NCI-H345 (cell line): ENCODE data around the gene TNPO2.
"Not testable (repeated sequence)": the region's sequence is repeated elsewhere in the genome, so short reads cannot be mapped to it uniquely, and the experiment has no call there.

Experiments used
- DNase-seq: peaks from one replicate; lab custom pipeline; 2025; lab: John Stamatoyannopoulos, UW

Gene TNPO2

DNA sequence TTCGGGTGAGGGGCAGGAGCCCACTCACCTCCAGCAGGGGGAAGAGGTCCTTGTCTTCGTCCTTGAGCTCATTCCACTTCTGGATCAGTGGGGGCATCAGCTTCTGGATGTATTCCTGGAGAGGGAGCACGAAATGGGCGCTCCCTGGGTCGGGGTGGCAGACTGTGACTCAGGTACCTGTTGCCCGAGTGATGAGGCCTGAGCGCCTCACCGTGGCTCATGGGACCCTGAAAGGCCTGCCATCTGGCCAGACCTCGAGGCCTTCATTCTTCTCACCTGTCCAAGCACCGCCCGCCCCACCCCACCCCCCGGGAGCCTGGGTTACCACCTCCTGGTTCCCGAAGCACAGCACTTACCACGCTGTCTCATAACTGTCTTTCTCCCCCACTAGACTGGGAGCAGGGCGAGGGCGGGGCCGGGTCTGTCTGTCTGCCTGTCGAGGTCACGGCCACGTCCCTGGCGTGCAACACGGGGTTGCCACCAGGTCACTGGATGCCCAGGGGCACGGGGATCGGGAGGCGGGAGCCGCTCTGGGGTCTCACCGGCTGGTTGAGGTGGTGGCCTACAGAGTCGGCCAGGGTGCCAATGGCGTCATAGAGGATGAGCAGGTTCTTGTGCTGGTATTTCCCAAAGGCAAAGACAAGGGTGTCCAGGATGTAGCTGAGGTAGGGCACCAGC lies 17.9 kb downstream of the TNPO2 start:
- no peak for DNase-seq

DNA sequence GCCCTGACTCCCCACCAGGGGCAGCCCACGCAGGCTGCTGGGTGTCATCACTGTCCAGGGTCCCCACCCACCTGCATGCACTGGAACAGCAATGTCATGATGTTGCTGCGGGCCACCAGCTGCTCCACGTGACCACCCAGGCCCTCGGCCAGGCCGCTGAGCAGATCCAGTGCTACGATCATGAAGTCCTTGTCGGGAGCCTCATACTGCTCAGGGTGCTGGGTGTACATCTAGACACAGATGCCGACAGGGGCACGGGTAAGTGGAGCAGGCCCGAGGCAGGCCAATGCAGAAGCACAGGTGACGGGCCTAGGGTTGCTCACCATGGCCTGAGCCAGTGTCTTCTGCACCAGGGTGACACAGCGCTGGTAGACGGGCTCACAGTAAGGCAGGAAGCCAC lies 18.6 kb downstream of the TNPO2 start:
- DNase-seq: no peak

DNA sequence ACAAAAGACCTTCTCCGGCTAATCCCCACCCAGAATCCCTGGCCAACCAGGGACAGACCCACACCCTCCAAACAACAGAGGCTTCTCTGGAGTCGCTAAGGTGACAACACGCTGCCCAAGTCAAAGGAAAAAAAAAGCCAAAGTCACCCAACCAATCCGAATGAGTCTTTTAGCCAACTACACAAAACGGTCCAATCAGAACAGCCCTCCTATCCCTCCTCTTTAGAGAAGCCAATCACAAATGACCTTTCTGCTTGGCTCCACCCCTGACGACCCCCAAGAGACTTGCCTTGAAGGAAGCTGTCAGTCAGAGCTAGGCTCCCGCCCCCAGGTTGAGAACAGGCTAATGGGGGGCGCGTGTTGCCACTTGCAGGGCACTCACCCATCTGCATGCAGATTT lies 20.7 kb downstream of the TNPO2 start:
- no peak for DNase-seq

DNA sequence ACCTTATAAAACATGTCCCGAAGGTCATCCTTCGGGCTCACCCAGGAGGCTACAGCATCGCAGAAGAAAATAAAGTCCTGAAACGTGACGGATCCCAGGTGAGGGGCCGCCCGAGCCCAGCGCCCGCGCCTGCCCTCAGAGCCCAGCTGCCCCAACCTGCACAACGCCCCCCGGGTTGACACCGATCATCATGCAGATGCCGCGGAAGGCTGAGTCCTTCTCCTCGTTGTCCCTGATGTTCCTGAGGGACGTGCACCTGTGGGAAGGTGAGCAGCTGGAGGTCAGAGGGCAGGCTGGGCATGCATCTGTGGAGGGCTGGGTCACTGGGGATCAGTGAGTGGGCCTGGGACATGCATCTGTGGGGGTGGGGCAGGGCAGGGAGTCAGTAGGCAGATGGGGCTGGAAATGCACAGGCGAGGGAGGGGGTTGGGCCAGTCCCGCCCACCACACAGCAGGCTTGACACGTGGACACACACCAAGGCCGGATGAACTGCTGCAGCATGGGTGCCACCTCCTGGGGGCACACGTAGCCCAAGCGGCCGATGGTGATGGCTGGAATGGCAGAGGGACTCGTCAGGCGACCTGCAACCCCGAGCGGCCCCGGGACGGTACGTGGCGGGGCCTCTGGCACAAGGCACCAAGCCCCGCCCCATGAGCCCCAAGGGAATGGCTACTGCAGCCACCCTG lies 22.0 kb downstream of the TNPO2 start:
- DNase-seq: no peak

DNA sequence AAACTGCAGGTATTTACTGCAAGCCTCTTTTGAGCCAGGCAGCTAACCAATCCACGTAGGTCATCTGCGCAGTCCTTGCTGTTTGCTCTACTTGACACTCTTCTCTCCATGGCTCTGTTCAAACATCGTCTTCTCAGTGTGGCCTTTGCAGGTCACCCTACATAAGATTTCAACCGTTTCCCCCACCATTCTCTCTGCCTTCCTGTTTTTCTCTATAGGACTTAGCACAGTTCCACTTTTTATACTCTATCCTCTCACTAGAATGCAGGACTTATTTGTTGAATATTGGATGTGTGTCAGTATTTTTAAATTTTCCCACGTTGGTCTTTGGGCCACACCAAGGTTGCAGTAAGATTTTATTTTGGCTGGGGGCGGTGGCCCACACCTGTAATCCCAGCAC lies 25.6 kb downstream of the TNPO2 start:
- DNase-seq: no peak

DNA sequence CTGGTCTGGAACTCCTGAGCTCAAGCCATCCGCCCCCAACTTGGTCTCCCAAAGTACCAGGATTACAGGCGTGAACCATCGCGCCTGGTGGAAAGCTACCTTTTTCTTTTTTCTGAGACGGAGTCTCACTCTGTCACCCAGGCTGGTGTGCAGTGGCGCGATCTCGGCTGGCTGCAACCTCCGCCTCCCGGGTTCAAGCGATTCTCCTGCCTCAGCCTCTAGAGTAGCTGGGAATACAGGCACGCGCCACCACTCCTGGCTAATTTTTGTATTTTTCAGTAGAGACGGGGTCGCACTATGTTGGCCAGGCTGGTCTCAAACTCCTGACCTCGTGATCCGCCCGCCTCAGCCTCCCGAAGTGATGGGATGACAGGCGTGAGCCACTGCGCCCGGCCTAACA lies 26.3 kb downstream of the TNPO2 start:
- DNase-seq: not testable (repeated sequence)

DNA sequence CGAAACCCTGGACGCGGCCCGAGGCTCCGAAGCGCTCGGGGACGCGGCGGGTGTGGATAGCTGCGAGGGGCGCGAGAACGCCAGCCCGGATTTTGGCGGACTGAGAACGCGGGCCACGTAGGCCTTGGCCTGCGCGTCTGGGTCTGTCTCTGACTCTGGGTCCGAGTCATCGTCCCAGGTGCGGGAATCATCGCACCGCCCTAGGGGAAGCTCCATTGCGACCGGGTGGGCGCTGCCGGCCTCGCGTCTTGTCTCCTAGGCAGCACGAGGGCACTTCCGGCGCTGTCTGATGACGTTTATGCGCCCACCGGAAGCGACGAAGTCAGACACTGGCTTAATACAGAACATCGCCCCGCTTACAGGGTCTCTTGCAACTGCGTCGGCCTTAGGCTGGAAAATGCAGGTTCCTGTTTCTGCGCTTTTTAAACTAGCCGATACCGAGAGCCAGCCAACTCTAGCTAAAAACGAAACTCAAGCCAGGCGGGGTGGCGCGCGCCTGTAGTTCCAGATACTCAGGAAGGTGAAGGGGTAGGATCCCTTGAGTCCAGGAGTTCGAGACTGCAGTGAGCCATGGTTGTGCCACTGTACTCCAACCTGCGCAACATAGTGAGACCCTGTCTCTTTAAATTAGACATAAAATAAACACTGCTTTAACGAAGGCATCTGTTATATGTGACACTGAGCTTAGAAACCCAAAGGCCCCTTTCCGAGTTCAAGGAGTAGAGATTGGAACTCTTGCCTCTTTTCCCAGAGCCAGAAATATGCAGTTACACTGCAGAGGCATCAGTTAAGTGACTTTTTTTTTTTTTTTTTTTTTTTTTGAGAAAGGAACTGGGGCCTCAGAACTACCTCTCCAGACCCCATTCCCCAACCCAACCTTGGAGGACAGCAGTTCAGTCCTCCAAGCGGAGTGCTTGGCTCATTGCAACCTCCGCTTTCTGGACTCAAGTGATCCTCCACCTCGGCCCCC lies 27.1 kb downstream of the TNPO2 start, which contains the start of gene FBXW9:
FBXW9 (minus strand) TSS at position 266 of the 970 bp plus-strand sequence; CDS start at position 216, 50 bp downstream.
- DNase-seq: peak; percentile 75

DNA sequence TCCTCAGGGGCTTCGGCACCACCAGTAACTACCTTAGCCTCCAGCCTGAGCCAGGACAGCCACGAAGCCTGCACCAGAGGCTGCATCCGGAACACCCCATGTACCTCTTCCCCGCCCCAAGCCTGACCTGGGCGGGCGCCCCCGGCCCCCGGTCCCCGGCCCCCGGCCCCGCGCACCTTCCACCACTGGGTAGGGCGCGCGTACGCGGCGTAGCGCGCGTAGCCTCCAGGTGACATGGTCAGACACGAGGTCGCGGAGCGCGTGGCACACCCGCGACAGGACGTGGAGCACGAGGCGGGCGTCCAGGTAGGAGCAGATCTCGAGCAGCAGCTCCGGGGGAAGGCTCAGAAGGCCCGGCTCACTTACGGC lies 27.8 kb downstream of the TNPO2 start:
- no peak for DNase-seq

DNA sequence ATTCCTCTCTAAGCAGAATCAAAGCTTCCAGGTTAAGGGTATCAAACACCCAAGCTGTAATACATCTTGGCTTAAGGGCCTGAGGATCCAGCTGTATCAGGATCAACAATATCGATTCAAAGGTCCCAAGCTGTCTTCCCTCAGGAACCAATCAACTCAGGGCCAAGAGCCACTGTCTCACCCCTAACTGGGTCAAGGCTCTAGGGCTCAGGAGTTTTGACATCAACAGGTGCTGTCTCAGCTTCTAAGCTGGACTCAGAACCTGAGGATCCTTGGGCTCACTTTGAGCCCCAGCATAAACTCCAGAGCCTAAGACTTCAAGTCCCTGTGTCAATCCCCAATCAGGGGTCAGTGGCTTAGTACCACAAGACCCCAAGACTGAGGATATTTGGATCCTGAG lies 28.2 kb downstream of the TNPO2 start:
- DNase-seq: no peak

DNA sequence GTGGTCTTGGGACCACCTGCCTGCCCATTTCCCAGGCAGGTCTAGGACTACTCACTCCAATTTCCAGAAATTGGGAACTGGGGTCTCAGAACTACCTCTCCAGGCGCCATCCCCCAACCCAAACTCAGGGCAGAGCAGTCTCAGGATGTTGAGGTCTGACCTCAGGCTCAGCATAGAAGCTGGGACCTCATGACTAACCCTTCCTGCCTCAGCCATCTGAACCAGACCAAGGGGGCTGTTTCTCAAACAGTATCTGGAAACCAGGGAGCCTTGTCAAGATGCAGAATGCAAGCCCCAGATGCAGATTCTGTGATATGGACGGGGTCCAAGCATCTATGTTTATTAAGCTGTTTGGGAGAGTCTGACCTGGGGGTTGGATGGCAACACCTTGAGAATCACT lies 28.6 kb downstream of the TNPO2 start:
- DNase-seq: no peak

DNA sequence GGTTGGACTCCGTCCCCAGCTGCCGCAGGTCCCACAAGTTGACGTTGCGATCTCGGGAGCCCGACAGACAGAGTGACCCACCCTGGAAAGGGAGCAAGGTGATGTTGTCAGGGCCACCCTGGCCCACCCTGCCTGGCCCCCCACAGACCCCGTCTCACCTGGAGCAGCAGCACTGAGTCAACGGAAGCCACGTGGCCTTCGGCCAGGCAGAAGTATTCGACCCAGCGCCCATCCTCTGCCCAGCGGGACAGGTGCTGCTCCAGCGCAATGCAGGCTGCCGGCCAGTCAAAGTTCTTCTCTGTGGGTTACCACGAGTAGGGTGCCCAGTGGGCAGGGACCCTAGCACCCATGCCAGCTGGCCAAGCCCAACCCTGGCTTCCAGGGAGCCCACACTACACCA lies 29.1 kb downstream of the TNPO2 start:
- no peak for DNase-seq

DNA sequence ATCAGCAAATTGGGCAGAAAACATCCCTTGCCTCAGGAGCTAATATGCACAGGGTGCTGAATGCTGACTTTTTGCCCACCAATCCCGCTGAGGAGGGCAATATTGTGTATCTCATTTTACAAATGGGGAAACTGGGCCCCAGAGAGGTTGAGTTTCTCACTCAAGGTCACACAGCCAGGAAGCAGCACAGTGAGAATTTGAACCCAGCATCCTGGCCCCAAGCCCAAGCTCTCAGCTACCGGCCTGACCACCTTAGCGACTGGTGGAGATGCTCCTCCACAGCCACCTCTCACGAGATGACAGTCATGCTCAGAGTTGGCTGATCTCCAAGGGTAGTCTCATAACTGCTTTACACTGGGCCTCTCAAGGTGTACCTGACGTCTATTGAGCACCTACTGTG lies 30.8 kb downstream of the TNPO2 start:
- DNase-seq: no peak

DNA sequence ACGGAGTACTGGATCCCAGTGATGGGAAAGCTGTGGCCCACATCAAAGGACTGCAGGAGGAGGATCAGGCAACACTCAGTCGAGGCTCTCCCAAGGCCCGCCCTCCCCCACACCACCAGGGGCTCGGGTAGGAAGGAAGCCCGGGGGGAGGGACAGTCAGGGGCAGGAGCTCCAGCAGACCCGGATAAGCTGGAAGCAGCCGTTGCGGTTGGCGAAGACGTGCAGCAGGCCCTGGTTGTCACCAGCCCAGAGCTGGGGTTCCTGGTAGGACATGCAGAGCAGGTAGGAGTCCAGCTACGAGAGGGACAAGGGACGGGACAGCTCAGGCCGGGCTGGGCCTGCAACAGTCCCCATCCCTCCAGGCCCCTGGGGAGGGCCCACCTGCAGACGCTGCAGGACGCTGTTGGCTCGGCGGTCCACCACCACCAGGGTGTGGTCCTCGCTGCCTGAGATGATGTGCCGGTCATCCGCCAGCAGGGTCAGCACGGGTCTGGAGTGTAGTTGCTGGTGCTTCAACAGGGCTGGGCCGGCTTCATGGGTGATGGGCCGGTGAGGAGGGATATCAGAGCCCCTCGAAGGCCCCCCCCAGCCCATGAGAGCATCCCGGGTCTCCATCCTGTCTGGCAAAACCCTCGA lies 34.0 kb downstream of the TNPO2 start:
- no peak for DNase-seq

DNA sequence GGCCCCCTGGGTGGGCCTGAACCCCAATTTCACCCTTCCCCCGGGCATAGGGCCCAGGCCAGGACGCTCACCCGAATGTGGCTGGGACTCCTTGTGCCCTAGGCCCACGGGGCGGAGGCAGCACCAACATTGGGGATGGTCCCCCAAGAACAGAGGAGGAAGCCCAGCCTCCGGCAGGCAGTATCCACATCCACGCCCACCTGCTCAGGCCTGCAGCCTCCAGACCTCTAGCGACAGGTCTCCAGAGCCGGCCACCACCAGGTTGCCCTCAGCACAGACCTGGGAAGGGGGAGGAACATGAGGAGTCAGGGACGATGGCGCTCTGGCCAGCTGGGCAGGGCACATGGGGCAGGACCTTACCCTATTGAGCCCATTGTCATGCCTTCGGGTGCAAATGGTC lies 34.7 kb downstream of the TNPO2 start:
- DNase-seq: no peak

DNA sequence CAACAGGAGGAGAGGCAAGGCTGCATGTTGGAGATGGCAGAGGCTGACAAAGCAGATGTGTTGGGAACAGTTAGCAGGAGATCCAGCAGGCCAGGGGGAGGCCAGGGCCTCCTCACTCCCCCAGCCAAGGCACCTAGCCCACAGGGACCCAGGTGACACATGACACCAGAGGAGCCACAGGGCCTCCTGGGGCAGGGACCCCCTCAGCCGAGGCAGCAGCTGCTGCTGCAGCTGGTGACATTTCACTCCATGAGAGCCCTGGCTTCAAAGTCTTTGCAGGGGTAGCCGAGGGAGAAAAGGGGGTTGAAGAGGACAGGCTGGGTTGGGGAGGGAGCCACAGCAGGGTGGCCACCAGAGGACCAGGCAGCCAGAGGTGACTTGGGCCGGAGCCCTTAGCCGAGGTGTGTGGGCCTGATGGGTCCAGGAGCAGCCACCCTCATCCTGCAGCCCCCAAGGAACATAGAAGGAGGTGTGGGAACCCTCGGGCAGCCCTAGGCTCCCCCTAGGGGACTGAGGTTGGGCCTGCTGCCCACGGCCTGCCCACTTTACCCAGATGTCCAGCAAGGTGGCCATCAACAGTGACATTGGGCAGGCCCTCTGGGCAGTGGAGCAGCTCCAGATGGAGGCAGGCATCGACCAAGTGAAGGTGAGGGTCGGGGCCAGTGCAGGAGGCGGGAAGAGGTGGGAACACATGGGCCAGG lies 36.1 kb downstream of the TNPO2 start, which contains the start of gene GNG14:
GNG14 (plus strand) TSS at position 503 of the 701 bp plus-strand sequence; CDS start at position 554, 51 bp downstream.
- DNase-seq: no peak

DNA sequence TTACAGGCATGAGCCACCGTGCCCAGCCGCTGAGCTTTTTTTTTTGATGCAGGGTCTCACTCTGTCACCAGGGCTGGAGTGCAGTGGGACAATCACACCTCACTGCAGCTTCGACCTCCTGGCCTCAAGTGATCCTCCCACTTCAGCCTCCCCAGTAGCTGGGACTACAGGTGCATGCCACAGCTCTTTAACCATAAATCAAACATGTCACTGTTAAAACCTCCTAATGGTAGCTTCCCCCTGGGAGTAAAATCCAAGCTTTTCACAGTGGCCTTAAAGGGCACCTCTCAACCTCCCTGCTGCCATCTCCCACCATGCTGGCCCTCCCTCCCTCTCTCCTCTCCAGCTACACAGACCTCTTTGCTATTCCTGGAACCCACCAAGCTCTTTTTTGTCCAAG lies 37.9 kb downstream of the TNPO2 start:
- DNase-seq: no peak

DNA sequence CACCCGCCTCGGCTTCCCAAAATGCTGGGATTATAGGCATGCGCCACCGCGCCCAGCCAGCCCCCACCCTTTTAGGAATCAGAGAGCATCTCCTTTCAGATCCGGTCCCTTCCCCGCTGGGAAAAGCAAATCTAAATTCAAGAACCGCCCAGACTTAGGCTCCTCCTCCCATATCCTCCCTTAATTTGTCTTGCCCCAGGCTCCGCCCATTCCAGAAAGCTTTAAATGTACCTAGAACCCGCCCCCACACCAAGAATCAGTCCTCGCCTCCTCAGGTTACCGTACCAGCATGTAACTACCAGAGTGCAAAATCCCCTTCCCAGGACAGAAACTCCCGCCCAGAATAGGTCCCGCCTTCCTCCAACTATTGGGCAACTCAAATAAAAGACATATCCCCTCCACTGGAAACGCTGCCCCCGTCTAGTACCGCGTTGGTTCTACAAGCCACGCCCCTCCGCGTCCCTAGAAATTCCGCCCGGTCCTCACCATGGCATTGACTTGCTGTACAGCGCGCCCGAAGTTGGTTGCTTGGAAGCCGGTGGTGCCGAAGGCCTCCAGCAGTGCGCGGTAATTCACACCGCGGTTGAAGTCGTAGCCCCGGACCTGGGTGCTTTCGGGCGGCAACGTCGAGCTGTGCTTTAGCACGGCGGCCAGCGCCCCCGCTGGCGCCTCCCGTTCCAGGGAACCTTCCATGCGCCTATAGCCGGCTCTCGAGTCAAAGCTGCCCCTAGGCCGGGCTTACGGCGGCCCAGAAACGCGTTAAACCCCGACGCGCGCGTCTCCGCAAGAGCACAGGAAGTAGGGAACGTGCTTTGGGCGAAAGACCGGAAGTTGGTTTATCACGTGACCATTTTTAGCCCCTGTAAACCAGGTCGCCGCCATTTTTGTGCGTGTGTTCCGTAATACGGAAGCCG lies 42.4 kb downstream of the TNPO2 start, which contains the start of gene DHPS:
DHPS (minus strand) TSS at position 807 of the 914 bp plus-strand sequence; CDS start at position 693, 114 bp downstream.
- DNase-seq: peak; percentile 82

DNA sequence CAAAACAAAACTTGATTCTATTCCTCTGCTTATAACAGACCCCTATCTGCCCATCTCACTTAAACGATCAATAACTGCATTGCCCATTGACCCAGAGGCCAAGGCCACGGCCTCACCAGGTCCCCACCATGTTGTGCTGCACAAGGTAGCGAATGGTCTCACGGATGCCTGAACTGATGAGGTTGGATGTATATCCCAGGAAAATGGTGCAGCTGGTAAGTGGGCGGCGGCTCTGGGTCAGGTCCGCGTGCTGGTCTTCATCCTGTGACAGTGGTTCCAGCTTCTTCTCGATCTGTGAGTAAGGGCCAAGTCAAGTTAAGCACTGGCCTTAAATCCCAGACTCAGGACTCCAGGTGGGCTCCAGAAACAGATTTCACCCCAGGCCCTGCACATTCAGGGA lies 43.7 kb downstream of the TNPO2 start:
- no peak for DNase-seq

DNA sequence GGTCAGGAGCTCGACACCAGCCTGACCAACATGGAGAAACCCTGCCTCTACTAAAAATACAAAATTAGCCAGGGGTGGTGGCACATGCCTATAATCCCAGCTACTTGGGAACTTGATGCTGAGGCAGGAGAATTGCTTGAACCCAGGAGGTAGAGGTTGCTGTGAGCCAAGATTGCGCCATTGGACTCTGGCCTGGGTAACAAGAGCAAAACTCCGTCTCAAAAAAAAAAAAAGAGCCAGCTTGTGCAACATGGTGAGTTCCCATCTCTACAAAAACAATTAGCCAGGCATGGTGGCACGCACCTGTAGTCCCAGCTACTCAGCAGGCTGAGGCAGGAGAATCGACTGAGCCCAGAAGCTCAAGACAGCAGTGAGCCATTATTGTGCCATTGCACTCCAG lies 45.7 kb downstream of the TNPO2 start:
- not testable (repeated sequence) for DNase-seq

DNA sequence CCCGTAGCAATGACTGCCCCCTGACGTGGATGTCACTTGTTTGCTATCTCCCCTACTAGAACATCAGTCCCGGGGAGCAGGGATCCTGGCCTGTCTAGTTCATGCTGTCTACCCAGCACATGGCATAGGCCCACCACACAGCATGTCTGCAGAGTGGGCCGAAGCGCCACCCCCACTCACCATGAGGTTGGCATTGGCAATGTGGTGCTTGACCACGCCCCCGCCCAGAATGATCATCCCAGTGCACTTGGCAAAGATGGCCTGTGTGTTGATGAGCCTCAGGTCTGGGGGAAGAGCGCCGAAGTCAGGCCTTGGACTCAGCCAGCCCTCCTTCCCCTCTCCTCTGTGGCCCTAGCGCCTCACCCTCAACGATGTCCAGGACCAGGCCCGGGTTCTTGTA lies 46.8 kb downstream of the TNPO2 start:
- DNase-seq: no peak
